ENCODE results near the gene ZNF75A. TPM values are rescaled to one million over a fixed set of nuclear protein-coding genes. Genes with fewer than 3 reads are reported as not detected.

ZNF75A gene
- total RNA-seq (ENCODE audit: low replicate concordance) = 30.4 and 36.3 TPM in 2 replicates

GRCh38 chr16:3305109-3306068, at the start of gene ZNF75A, which contains the start of gene TIGD7:
Gene ZNF75A (plus strand): TSS chr16:3305497. CDS start chr16:3308429, 2,932 bp downstream.
Gene TIGD7 (minus strand): TSS chr16:3305430. CDS start chr16:3300614, 4,816 bp downstream.
- Histone ChIP-seq H3F3A (ENCODE audit: low read depth) (peaks cover 13% of the 10 kb centered on the region), H3K79me2 (ENCODE audit: low read depth) (peaks cover 22% of the 10 kb centered on the region), H3K27ac (peak within 1 kb of the TSS; percentile 21), H3K9me3 (ENCODE audit: low read depth) (peaks cover 32% of the 10 kb centered on the region), H3K4me3 (peak within 1 kb of the TSS; percentile 69), H4K20me1 (ENCODE audit: low read depth) (no peaks in the 10 kb centered on the region), H3K27me3 (peaks cover 5% of the 10 kb centered on the region), H3K4me2 (peak within 1 kb of the TSS; percentile 73), H3K36me3 (peaks cover 35% of the 10 kb centered on the region), H3K4me1 (peaks cover 4% of the 10 kb centered on the region), H2AFZ (replicated peaks) (peak within 1 kb of the TSS; percentile 92), H3K9ac (no peak within 1 kb of the TSS)
- Mint-ChIP-seq H3K27ac (peak within 1 kb of the TSS; percentile 76), H3K27me3 (ENCODE audit: insufficient read depth, low read depth) (peaks cover 3% of the 10 kb centered on the region), H3K9me3 (peaks cover 73% of the 10 kb centered on the region), H3K4me1 (peaks cover 7% of the 10 kb centered on the region), H3K4me3 (peak within 1 kb of the TSS; percentile 87), H3K36me3 (peaks cover 62% of the 10 kb centered on the region)
- peak; percentile 4 for TF ChIP-seq CTCF (IDR thresholded peaks at IDR 0.05)
- peak; percentile 34 for TF ChIP-seq EZH2 (IDR thresholded peaks at IDR 0.05)
- peak; percentile 46 for TF ChIP-seq EZH2phosphoT487 (IDR thresholded peaks at IDR 0.05)
- peak; percentile 93 for DNase-seq (ENCODE audit: low spot score)

- peaks cover 3% of the 10 kb centered on the region for H3K27me3 ChIP-seq
- Mint-ChIP-seq H3K36me3 (no peaks in the 10 kb centered on the region), H3K4me1 (no peaks in the 10 kb centered on the region), H3K4me3 (no peak within 1 kb of the TSS), H3K27ac (no peak within 1 kb of the TSS), H3K27me3 (ENCODE audit: insufficient read depth, low read depth) (peaks cover 18% of the 10 kb centered on the region), H3K9me3 (peaks cover 5% of the 10 kb centered on the region)
- no peaks in the 10 kb centered on the region for H3K9me3 ChIP-seq (ENCODE audit: low read depth)
- H3K36me3 ChIP-seq = no peaks in the 10 kb centered on the region
- H3K9ac ChIP-seq = no peak within 1 kb of the TSS
- no peaks in the 10 kb centered on the region for H3F3A ChIP-seq (ENCODE audit: low read depth)
- H3K4me3 ChIP-seq = no peak within 1 kb of the TSS
- DNase-seq (ENCODE audit: low spot score) = no peak
- no peaks in the 10 kb centered on the region for H4K20me1 ChIP-seq (ENCODE audit: low read depth)
- no peaks in the 10 kb centered on the region for H3K4me1 ChIP-seq
- no peak within 1 kb of the TSS for H3K4me2 ChIP-seq
- TF ChIP-seq EZH2 (IDR thresholded peaks at IDR 0.05) (no peak), CTCF (IDR thresholded peaks at IDR 0.05) (no peak), EZH2phosphoT487 (IDR thresholded peaks at IDR 0.05) (no peak)
- no peak within 1 kb of the TSS for H3K27ac ChIP-seq
- no peaks in the 10 kb centered on the region for H3K79me2 ChIP-seq (ENCODE audit: low read depth)
- no peak within 1 kb of the TSS for H2AFZ ChIP-seq (replicated peaks)
Observed at GRCh38 chr16:3256146-3256865, 49.0 kb upstream of the ZNF75A start, which contains the start of gene MEFV. Gene MEFV (minus strand): TSS chr16:3256633. CDS start chr16:3256587, 46 bp downstream.

GRCh38 chr16:3256866-3257465, 48.3 kb upstream of the ZNF75A start:
- Histone ChIP-seq H3F3A (ENCODE audit: low read depth) (no peaks in the 10 kb centered on the region), H3K9me3 (ENCODE audit: low read depth) (no peaks in the 10 kb centered on the region), H2AFZ (replicated peaks) (no peak overlapping the region), H3K4me1 (no peaks in the 10 kb centered on the region), H3K79me2 (ENCODE audit: low read depth) (no peaks in the 10 kb centered on the region), H4K20me1 (ENCODE audit: low read depth) (no peaks in the 10 kb centered on the region), H3K36me3 (no peaks in the 10 kb centered on the region), H3K4me3 (no peak overlapping the region), H3K9ac (no peak overlapping the region), H3K4me2 (no peak overlapping the region), H3K27ac (no peak overlapping the region), H3K27me3 (peaks cover 3% of the 10 kb centered on the region)
- H3K4me3 Mint-ChIP-seq = no peak overlapping the region
- TF ChIP-seq EZH2phosphoT487 (IDR thresholded peaks at IDR 0.05) (no peak), EZH2 (IDR thresholded peaks at IDR 0.05) (no peak), CTCF (IDR thresholded peaks at IDR 0.05) (no peak)
- H3K27me3 Mint-ChIP-seq (ENCODE audit: insufficient read depth, low read depth) = peaks cover 18% of the 10 kb centered on the region
- H3K4me1 Mint-ChIP-seq = no peaks in the 10 kb centered on the region
- no peak for DNase-seq (ENCODE audit: low spot score)
- no peaks in the 10 kb centered on the region for H3K36me3 Mint-ChIP-seq
- peaks cover 5% of the 10 kb centered on the region for H3K9me3 Mint-ChIP-seq
- H3K27ac Mint-ChIP-seq = no peak overlapping the region

Measured in neural progenitor cell (in vitro differentiated cells).